ENCODE results near the gene RAB22A. TPM values are rescaled to one million over a fixed set of nuclear protein-coding genes. Genes with fewer than 3 reads are reported as not detected.

RAB22A gene
- polyA plus RNA-seq, 6 donors from 2014 or later = 11.6 to 15.8 (median 13.0) TPM

Other genes starting within 250 kb of the RAB22A start
- under 1 TPM in 1 of 6 donors, not detected in 5; 0.36 TPM for gene ANKRD60, start 81.1 kb upstream of the RAB22A start, polyA plus RNA-seq (ENCODE audit: low read depth in 6 of 6)
- gene VAPB, start 79.5 kb downstream of the RAB22A start, polyA plus RNA-seq (ENCODE audit: low read depth in 6 of 6) = 10 to 100 TPM; 18.1 to 30.7 (median 21.3) TPM
- under 1 TPM in 4 of 6 donors, not detected in 2; 0.08 to 0.33 (median 0.11) TPM for gene APCDD1L, start 205.7 kb downstream of the RAB22A start, polyA plus RNA-seq (ENCODE audit: low read depth in 6 of 6)